SKM-1 treated with dmso at 0.1 percent for 144 hours (cell line): ENCODE results near the gene AHRR.
"Not testable (repeated sequence)": the region's sequence is repeated elsewhere in the genome, so short reads cannot be mapped to it uniquely, and the experiment has no call there.

Experiments
- DNase-seq: peaks from one replicate; lab custom pipeline; 2025; ENCODE audit not compliant: unreplicated experiment; lab: John Stamatoyannopoulos, UW

The AHRR gene

GRCh38 chr5:393846-394275 is 72.3 kb downstream of the AHRR start:
- DNase-seq = no peak

- no peak for DNase-seq
Observed at GRCh38 chr5:394671-395155, 73.2 kb downstream of the AHRR start.

- DNase-seq = no peak
Observed at GRCh38 chr5:395156-395920, 73.8 kb downstream of the AHRR start.

GRCh38 chr5:395921-396530 is 74.5 kb downstream of the AHRR start:
- no peak for DNase-seq

GRCh38 chr5:396531-396961 is 75.0 kb downstream of the AHRR start:
- no peak for DNase-seq

GRCh38 chr5:398141-398474 is 76.6 kb downstream of the AHRR start:
- not testable (repeated sequence) for DNase-seq

GRCh38 chr5:398475-399295 is 77.2 kb downstream of the AHRR start:
- no peak for DNase-seq

- DNase-seq = peak; percentile 92
Observed at GRCh38 chr5:399296-400281, 78.1 kb downstream of the AHRR start.

- DNase-seq = no peak
Observed at GRCh38 chr5:400282-401145, 79.0 kb downstream of the AHRR start.

GRCh38 chr5:401146-402034 is 79.9 kb downstream of the AHRR start:
- no peak for DNase-seq

- not testable (repeated sequence) for DNase-seq
Observed at GRCh38 chr5:402219-402614, 80.7 kb downstream of the AHRR start.

- peak; percentile 73 for DNase-seq
Observed at GRCh38 chr5:402615-403359, 81.3 kb downstream of the AHRR start.

- no peak for DNase-seq
Observed at GRCh38 chr5:403995-404394, 82.5 kb downstream of the AHRR start.

GRCh38 chr5:404666-405241 is 83.2 kb downstream of the AHRR start:
- DNase-seq = no peak

- no peak for DNase-seq
Observed at GRCh38 chr5:405421-405820, 83.9 kb downstream of the AHRR start.

GRCh38 chr5:406041-406440 is 84.5 kb downstream of the AHRR start:
- no peak for DNase-seq

GRCh38 chr5:407051-407450 is 85.5 kb downstream of the AHRR start:
- no peak for DNase-seq
